PFSK-1 (cell line): Measurements from ENCODE around the gene CTNND2.

Experiments
- FOXP2 ChIP-seq: optimal IDR thresholded peaks from 2 replicates; pipeline ENCODE3; 2011; ENCODE audit warnings: borderline replicate concordance, control low read depth, inconsistent platforms; ENCODE audit not compliant: insufficient read depth; ENCODE audit errors: extremely low read length, extremely low read depth
- POLR2AphosphoS5 ChIP-seq: IDR thresholded peaks from 2 replicates; pipeline ENCODE4 v1.6.1; 2012; ENCODE audit warnings: low read depth, mild to moderate bottlenecking, control low read depth, low read length, moderate library complexity
- REST ChIP-seq, 2 experiments: IDR thresholded peaks; 2 replicates each; pipeline versions ENCODE4 v1.6.1 to v1.8.0; 2011 to 2012; ENCODE audit warnings: low read depth in 2 of 2, low read length in 2 of 2, control low read depth in 1 of 2, inconsistent platforms in 1 of 2, mild to moderate bottlenecking in 1 of 2, moderate library complexity in 1 of 2; ENCODE audit not compliant: insufficient read depth in 1 of 2
- SIN3A ChIP-seq: IDR thresholded peaks from 2 replicates; pipeline ENCODE4 v1.6.1; 2012; ENCODE audit warnings: mild to moderate bottlenecking, low read length, moderate library complexity, borderline replicate concordance; ENCODE audit not compliant: insufficient read depth
- TAF1 ChIP-seq: IDR thresholded peaks from 2 replicates; pipeline ENCODE4 v1.6.1; 2012; ENCODE audit warnings: low read length, control low read depth, borderline replicate concordance; ENCODE audit not compliant: insufficient read depth

The CTNND2 gene

GRCh38 chr5:10985091-10985720 is 919.0 kb downstream of the CTNND2 start:
- TF ChIP-seq REST (IDR thresholded peaks at IDR 0.05; ENCODE audit: insufficient read depth in 1 of 2, low read depth in 2 of 2, low read length in 2 of 2) (no peak), TAF1 (no peak), FOXP2 (no peak), SIN3A (no peak), POLR2AphosphoS5 (no peak)

- TF ChIP-seq SIN3A (no peak), POLR2AphosphoS5 (no peak), FOXP2 (no peak), REST (IDR thresholded peaks at IDR 0.05; ENCODE audit: insufficient read depth in 1 of 2, low read depth in 2 of 2, low read length in 2 of 2) (no peak), TAF1 (no peak)
Measured at GRCh38 chr5:10984021-10984715, 920.1 kb downstream of the CTNND2 start.

GRCh38 chr5:10982626-10983025 is 921.6 kb downstream of the CTNND2 start:
- TF ChIP-seq SIN3A: no peak
- no peak for TF ChIP-seq FOXP2
- TF ChIP-seq TAF1: no peak
- TF ChIP-seq REST (IDR thresholded peaks at IDR 0.05; ENCODE audit: insufficient read depth in 1 of 2, low read depth in 2 of 2, low read length in 2 of 2): no peak
- TF ChIP-seq POLR2AphosphoS5: no peak

- TF ChIP-seq REST (IDR thresholded peaks at IDR 0.05; ENCODE audit: insufficient read depth in 1 of 2, low read depth in 2 of 2, low read length in 2 of 2) (no peak), FOXP2 (no peak), SIN3A (no peak), TAF1 (no peak), POLR2AphosphoS5 (no peak)
Measured at GRCh38 chr5:10981932-10982331, 922.3 kb downstream of the CTNND2 start.

GRCh38 chr5:10977011-10977410 is 927.2 kb downstream of the CTNND2 start:
- TF ChIP-seq POLR2AphosphoS5 (no peak), TAF1 (no peak), SIN3A (no peak), FOXP2 (no peak), REST (IDR thresholded peaks at IDR 0.05; ENCODE audit: insufficient read depth in 1 of 2, low read depth in 2 of 2, low read length in 2 of 2) (no peak)
